Panc1 (cell line): ENCODE data around the gene GSG1L.

Experiments used
- CTCF ChIP-seq: fragments of 450-650 bp; IDR thresholded peaks from 2 replicates; pipeline ENCODE4 v1.5.1; 2017; ENCODE audit warnings: mild to moderate bottlenecking
- POLR2AphosphoS5 ChIP-seq: IDR thresholded peaks from 2 replicates; pipeline ENCODE4 v1.6.1; 2012; ENCODE audit warnings: mild to moderate bottlenecking, low read depth, low read length, moderate library complexity
- SIN3A ChIP-seq: IDR thresholded peaks from 2 replicates; pipeline ENCODE4 v1.6.1; 2012; ENCODE audit warnings: low read depth, mild to moderate bottlenecking, low read length, moderate library complexity, borderline replicate concordance; ENCODE audit not compliant: insufficient read depth

DNA sequence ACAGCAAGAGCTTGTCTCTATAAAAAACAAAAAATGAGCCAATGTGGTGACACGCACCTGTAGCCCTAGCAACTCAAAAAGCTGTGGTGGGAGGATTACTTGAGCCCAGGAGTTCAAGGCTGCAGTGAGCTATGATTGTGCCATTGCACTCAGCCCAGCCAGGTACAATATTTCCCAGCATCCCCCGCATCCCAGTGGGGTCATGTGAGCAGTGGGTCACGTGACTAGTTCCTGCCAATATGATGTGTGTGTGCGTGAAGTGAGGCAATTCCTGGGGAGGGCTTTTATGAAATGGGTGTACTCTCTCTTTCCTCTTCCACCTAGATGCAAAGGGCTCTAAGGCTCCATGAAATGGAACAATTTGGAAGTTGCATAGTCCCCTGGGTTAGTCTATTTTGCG lies 81.3 kb downstream of the GSG1L start:
- TF ChIP-seq CTCF (no peak), POLR2AphosphoS5 (no peak), SIN3A (no peak)
